Brain microvascular endothelial cell (primary cell): ENCODE measurements around the gene MLKL.
"Not testable (repeated sequence)": the region's sequence is repeated elsewhere in the genome, so short reads cannot be mapped to it uniquely, and the experiment has no call there.

ENCODE experiments used
- DNase-seq: peaks from one replicate; pipeline ENCODE4 v3.0.0-alpha.2; 2020
- H3K27ac ChIP-seq: fragments of 250-450 bp; sonication (Bioruptor Pico); 2 replicates; pipeline ENCODE4 v1.5.1; 2020; ENCODE audit warnings: mild to moderate bottlenecking, moderate library complexity
- H3K27me3 ChIP-seq: fragments of 250-450 bp; sonication (Bioruptor Pico); replicated peaks from 2 replicates; pipeline ENCODE4 v1.5.1; 2020; ENCODE audit warnings: mild to moderate bottlenecking
- H3K36me3 ChIP-seq: fragments of 250-450 bp; sonication (Bioruptor Pico); replicated peaks from 2 replicates; pipeline ENCODE4 v1.5.1; 2020; ENCODE audit warnings: mild to moderate bottlenecking
- H3K4me3 ChIP-seq: 2 replicates; pipeline ENCODE4 v1.5.1; 2011; ENCODE audit warnings: low read depth, mild to moderate bottlenecking, control low read depth, low read length, moderate library complexity
- in situ Hi-C: cut with HindIII; loops from 2 replicates; pipeline ENCODE4 v1.10.0; 2017; ENCODE audit warnings: low sequenced_read_pairs, low pct_ligation_motif_present
- TF ChIP-seq, protein P1 (sequence below): IDR thresholded peaks from 2 replicates; pipeline ENCODE4 v1.5.1; 2011; ENCODE audit warnings: low read depth, mild to moderate bottlenecking, moderate library complexity, low read length, control low read depth, inconsistent platforms; ENCODE audit errors: missing control alignments

MLKL gene

DNA sequence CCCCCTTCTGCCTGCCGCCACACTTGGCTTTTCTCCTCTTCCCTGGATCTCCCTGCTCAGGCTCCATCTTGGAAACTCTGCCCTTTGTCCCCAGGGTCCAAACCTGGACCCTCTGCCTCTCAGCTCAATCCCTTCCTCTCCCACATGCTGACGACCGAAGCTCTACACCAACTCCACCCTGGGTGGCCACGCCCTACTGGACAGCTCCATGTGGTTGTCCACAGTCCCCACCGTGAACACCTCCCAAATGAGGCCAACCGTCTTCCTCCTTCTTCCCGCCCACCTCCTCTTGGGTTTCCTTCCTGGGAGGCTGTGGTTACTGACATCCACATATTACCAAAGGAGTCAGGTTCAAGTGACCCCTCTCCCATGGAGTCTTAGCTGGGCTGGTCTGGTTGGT is 22.6 kb upstream of the MLKL start:
- H3K36me3 ChIP-seq = no peaks in the 10 kb centered on the region
- no peak overlapping the region for H3K4me3 ChIP-seq
- in situ Hi-C loops = no loop called here
- DNase-seq = no peak
- H3K27ac ChIP-seq = no peak overlapping the region
- TF ChIP-seq, protein P1, sequence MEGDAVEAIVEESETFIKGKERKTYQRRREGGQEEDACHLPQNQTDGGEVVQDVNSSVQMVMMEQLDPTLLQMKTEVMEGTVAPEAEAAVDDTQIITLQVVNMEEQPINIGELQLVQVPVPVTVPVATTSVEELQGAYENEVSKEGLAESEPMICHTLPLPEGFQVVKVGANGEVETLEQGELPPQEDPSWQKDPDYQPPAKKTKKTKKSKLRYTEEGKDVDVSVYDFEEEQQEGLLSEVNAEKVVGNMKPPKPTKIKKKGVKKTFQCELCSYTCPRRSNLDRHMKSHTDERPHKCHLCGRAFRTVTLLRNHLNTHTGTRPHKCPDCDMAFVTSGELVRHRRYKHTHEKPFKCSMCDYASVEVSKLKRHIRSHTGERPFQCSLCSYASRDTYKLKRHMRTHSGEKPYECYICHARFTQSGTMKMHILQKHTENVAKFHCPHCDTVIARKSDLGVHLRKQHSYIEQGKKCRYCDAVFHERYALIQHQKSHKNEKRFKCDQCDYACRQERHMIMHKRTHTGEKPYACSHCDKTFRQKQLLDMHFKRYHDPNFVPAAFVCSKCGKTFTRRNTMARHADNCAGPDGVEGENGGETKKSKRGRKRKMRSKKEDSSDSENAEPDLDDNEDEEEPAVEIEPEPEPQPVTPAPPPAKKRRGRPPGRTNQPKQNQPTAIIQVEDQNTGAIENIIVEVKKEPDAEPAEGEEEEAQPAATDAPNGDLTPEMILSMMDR = no peak
- no peaks in the 10 kb centered on the region for H3K27me3 ChIP-seq

DNA sequence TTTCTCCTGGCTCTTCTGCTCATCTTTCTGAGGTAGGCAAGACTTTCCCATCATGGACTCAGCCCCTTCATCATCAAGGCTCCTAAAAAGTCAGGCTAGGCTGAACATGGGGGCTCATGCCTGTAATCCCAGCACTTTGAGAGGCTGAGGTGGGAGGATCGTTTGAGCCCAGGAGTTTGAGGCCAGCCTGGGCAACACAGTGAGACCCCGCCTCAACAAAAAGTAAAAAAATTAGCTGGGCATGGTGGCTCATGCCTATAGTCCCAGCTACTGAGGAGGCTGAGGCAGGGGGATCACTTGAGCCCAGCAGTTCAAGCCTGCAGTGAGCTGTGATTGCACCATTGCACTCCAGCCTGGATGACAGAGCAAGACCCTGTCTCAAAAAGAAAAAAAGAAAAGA is 21.5 kb upstream of the MLKL start:
- H3K4me3 ChIP-seq, H3K27me3 ChIP-seq, H3K27ac ChIP-seq, DNase-seq, in situ Hi-C loops, H3K36me3 ChIP-seq: not testable (repeated sequence)

DNA sequence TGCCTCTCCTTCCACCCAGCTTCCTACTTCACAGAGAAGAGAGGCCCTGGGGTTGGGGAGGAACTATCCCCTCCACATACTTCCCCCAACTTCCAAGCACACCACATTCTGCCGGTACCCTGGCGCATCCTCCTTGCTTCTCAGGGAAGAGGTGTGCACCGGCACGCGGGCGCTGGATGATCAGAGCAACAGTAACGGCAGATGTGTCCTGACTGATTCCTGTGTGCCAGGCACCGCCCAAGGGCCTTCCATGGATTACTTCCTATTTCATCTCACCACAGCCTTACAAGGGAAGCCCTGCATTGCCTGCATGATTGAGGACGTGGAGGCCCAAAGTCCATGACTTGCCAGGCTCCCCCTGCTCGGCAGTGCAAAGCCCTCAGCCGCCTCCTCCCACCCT is 21.1 kb upstream of the MLKL start:
- no peak for DNase-seq
- no peaks in the 10 kb centered on the region for H3K27me3 ChIP-seq
- H3K27ac ChIP-seq = no peak overlapping the region
- TF ChIP-seq, protein P1 = no peak
- no peak overlapping the region for H3K4me3 ChIP-seq
- in situ Hi-C loops = no loop called here
- no peaks in the 10 kb centered on the region for H3K36me3 ChIP-seq

DNA sequence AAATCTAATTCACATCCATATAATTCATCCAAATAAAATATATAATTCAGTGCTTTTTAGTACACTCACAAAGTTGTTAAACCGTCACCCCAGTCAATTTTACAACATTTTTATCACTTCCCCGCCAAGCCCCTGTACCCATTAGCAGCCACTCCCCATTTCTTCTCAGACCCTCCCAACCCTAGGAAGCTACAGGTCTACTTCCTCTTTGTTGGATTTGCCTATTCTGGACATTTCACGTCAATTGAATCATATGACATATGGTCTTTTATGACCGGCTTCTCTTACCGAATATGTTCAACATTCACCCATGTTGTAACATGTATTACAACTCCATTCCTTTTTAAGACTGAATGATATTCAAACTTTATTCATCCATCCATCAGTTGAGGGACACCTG is 19.9 kb upstream of the MLKL start:
- TF ChIP-seq, protein P1 = no peak
- no peak overlapping the region for H3K27ac ChIP-seq
- H3K4me3 ChIP-seq = no peak overlapping the region
- DNase-seq = no peak
- H3K27me3 ChIP-seq = no peaks in the 10 kb centered on the region
- in situ Hi-C loops = no loop called here
- no peaks in the 10 kb centered on the region for H3K36me3 ChIP-seq

GRCh38 chr16:74718741-74719610 is 18.3 kb upstream of the MLKL start:
- H3K27ac ChIP-seq = no peak overlapping the region

GRCh38 chr16:74718140-74718539 is 17.5 kb upstream of the MLKL start:
- no peak overlapping the region for H3K4me3 ChIP-seq
- H3K36me3 ChIP-seq = no peaks in the 10 kb centered on the region
- TF ChIP-seq, protein P1 = no peak
- in situ Hi-C loops = no loop called here
- H3K27me3 ChIP-seq = no peaks in the 10 kb centered on the region
- no peak for DNase-seq
- no peak overlapping the region for H3K27ac ChIP-seq

More at GRCh38 chr16:74718741-74719610, 18.3 kb upstream of the MLKL start:
- no peak for DNase-seq
- Histone ChIP-seq H3K27me3 (no peaks in the 10 kb centered on the region), H3K4me3 (no peak overlapping the region), H3K36me3 (no peaks in the 10 kb centered on the region)
- in situ Hi-C loops = no loop called here
- TF ChIP-seq, protein P1 = peak; percentile 20
